Gastroesophageal sphincter (tissue), 3 donors: ENCODE results near the gene DYRK2.

Experiments used
- CTCF ChIP-seq, 4 experiments: fragments of 200-600 bp in 2 of 4; fragments of 450-650 bp in 2 of 4; sonication (generic) in 1 of 4; IDR thresholded peaks; one replicate each; pipeline ENCODE4 v1.5.1; 2017 to 2019; ENCODE audit warnings: antibody characterized with exemption in 4 of 4, mild to moderate bottlenecking in 2 of 4, moderate library complexity in 2 of 4
- EP300 ChIP-seq: sonication (generic); formaldehyde crosslinking; IDR thresholded peaks from one replicate; pipeline ENCODE4 v1.6.1; 2017; ENCODE audit warnings: antibody characterized with exemption, mild to moderate bottlenecking
- POLR2AphosphoS5 ChIP-seq: sonication (generic); formaldehyde crosslinking; IDR thresholded peaks from one replicate; pipeline ENCODE4 v1.6.1; 2017; ENCODE audit warnings: antibody characterized with exemption

GRCh38 chr12:67664171-67664570 lies 15.6 kb downstream of the DYRK2 start:
- TF ChIP-seq CTCF (IDR thresholded peaks at IDR 0.05), result no peak
- no peak for TF ChIP-seq POLR2AphosphoS5
- TF ChIP-seq EP300, result no peak
